Right lobe of liver (tissue), 6 donors: Measurements from ENCODE around the gene SLC46A2. TPM values are rescaled to one million over a fixed set of nuclear protein-coding genes. Genes with fewer than 3 reads are reported as not detected.

Experiments
- ATAC-seq, 4 donors: fragments of 200-7000 bp; cut with Tn5 transposase; one replicate each; pipeline ENCODE4 v1.9.1; 2020; ENCODE audit warnings: mild to moderate bottlenecking in 4 of 4, moderate library complexity in 4 of 4
- DNase-seq, 3 donors: peaks; one replicate each; pipeline ENCODE4 v3.0.0-alpha.2; 2020
- H3K27ac ChIP-seq, 3 donors: fragments of 200-600 bp; one replicate each; pipeline ENCODE4 v1.8.0; 2022
- H3K27me3 ChIP-seq, 2 donors: fragments of 200-600 bp; one replicate each; pipeline ENCODE4 v1.8.0; 2022
- H3K36me3 ChIP-seq, 4 donors: fragments of 200-600 bp; sonication (generic) in 1 of 4; one replicate each; pipeline versions ENCODE4 v1.5.1 to v1.8.0; 2017 to 2022; ENCODE audit warnings: control low read depth in 1 of 4
- H3K4me1 ChIP-seq, 4 donors: fragments of 200-600 bp; sonication (generic) in 1 of 4; one replicate each; pipeline versions ENCODE4 v1.5.1 to v1.8.0; 2017 to 2022; ENCODE audit warnings: control low read depth in 1 of 4
- H3K4me3 ChIP-seq, 3 donors: fragments of 200-600 bp; one replicate each; pipeline ENCODE4 v1.8.0; 2022
- H3K9me3 ChIP-seq, 4 donors: fragments of 200-600 bp; sonication (generic) in 1 of 4; one replicate each; pipeline versions ENCODE4 v1.5.1 to v1.8.0; 2017 to 2022; ENCODE audit warnings: control low read depth in 1 of 4
- CTCF ChIP-seq, 4 donors: fragments of 200-600 bp in 3 of 4; fragments of 450-650 bp in 1 of 4; IDR thresholded peaks; one replicate each; pipeline versions ENCODE4 v1.5.1 to v1.8.0; 2016 to 2022; ENCODE audit warnings: antibody characterized with exemption in 4 of 4, mild to moderate bottlenecking in 2 of 4
- POLR2A ChIP-seq: fragments of 450-650 bp; IDR thresholded peaks from one replicate; pipeline ENCODE4 v1.6.1; 2017; ENCODE audit warnings: antibody characterized with exemption, mild to moderate bottlenecking
- WGBS: methylation state at CpG from one replicate; pipeline ENCODE4 v1.1.6; 2018; ENCODE audit warnings: low coverage, low lambda C conversion rate; ENCODE audit not compliant: insufficient coverage; ENCODE audit errors: missing lambda C conversion rate; 5-methylcytosine and 5-hydroxymethylcytosine counted together
- intact Hi-C, 2 donors: fragments of 100-400 bp; cut with DNase I; formaldehyde crosslinking; loops; one replicate each; pipeline versions ENCODE4 v1.11.2 to v1.14.1; 2022
- total RNA-seq, 6 experiments: library from RNA; depleted of rRNA in 2 of 6; stranded (reverse); fragments of >200 nt in 2 of 6; fragmentation: NEBNext Ultra II Directional in 3 of 6; extraction: Animal tissue kit (Norgen Biotek cat#: 25700) in 3 of 6; gene quantifications; one replicate each; pipeline versions ENCODE4 v1.1.0 to v1.2.4, GENCODE V29; 2016 to 2023
- donor health status: DM: no; HTN: yes; CAD: no.
- donor health status: DM: no; HTN: no; CAD: no.
- donor health status: DM: no; HTN: no; CAD: no.
- donor health status: DM: no; HTN: yes; CAD: no.
- donor health status: DM: no; HTN: yes; CAD: no.

The SLC46A2 gene
- total RNA-seq, 6 experiments from 2014 or later: 0.18 to 0.50 (median 0.25) TPM; not detected in 3

DNA sequence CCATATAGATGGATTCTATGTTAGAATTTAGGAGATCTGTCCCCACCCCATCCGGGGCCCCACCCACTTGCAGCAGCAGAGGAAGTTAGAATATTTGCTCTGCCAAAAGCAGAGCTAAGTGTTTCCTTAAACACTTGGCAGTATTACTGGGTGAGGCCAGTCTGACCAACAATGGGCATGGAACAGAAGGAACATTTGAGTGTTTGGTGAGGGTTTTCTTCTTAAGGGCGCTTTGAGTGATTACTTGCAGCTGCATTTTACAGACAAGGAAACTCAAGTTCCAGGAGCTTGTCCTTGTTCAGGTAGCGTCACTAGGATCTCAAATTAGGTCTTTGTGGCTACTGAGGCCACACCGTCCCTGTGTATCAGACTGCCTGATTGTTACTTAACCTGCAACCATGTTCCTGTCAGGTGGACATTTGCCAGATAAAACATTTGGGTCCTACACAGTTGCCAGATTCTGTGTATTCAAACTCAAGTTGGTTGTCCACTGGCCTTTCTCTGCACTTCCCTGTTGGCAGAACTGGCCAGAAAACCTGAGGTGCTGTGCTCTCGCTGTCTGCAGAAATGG is 59.3 kb downstream of the SLC46A2 start:
- 56% methylated on average over 4 of the region's 5 CpGs for WGBS

More for the DNA sequence above, 59.3 kb downstream of the SLC46A2 start:
- Histone ChIP-seq H3K27ac (peak overlapping the region in 2 of 3 donors; percentile 36 to 38), H3K4me3 (no peak overlapping the region), H3K9me3 (no peaks in the 10 kb centered on the region), H3K36me3 (no peaks in the 10 kb centered on the region), H3K4me1 (peaks cover 0 to 22% (median 11%) of the 10 kb centered on the region in 4 donors), H3K27me3 (no peaks in the 10 kb centered on the region)
- TF ChIP-seq CTCF (IDR thresholded peaks at IDR 0.05): no peak
- TF ChIP-seq POLR2A: no peak
- ATAC-seq: peak; percentile 78 to 91 (median 86)
- intact Hi-C loops: no loop called here
- peak in 2 of 3 donors; percentile 46 to 72 for DNase-seq

Other genes starting within 250 kb of the SLC46A2 start
- 10 to 100 TPM in 4 of 6 experiments, 1 to 10 TPM in 2; 8.2 to 15.5 (median 11.1) TPM for gene INIP, start 172.8 kb downstream of the SLC46A2 start, total RNA-seq
- 1 to 10 TPM; 5.2 to 9.0 (median 7.5) TPM for gene SNX30, start 140.1 kb downstream of the SLC46A2 start, total RNA-seq
- gene ZNF883, start 121.3 kb upstream of the SLC46A2 start, total RNA-seq: under 1 TPM in 1 of 6 experiments, not detected in 5; 0.15 TPM
- 1 to 10 TPM in 1 of 6 experiments, under 1 TPM in 5; 0.28 to 1.1 (median 0.41) TPM for gene ZFP37, start 165.8 kb upstream of the SLC46A2 start, total RNA-seq